GM19455 (cell line): ENCODE data around the gene PPP1R9A.

Experiments
- ATAC-seq: cut with Tn5 transposase; IDR thresholded peaks from one replicate; pipeline ENCODE4 v1.9.1; 2021; ENCODE audit not compliant: unreplicated experiment

The PPP1R9A gene

DNA sequence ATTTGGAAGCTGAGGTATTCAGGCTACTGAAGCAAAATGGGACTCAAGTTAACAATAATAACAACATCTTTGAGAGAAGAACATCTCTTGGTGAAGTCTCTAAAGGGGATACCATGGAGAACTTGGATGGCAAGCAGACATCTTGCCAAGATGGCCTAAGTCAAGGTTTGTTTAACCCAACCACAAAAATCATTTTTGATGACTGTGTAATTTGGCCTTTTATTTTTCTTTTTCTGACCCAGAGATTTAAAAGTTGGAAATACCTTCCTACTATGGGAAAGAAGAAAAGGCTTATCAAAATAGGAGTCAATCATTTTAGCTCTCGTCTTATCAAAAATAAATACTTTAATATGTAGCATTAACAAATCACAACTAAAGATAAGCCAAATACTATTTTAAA, 344.6 kb downstream of the PPP1R9A start:
- ATAC-seq: no peak

DNA sequence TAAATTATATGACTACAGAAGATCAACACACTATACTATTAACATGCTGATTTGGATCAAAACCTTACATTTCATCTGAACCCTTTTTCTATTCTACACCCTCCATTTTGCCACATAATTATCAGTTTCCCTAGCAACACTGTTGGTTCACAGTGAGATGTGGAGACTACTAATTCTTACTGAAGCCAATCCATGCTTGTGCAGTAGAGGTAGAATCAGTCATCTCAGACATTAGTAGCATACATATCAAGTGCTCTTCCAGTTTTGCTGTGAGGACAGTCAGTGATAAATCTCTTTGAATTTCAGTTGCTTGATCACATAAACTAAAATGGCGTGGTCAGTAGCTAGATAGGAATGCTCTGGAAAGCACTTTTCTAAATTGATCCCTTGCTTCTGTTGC, 346.6 kb downstream of the PPP1R9A start:
- ATAC-seq: no peak

- no peak for ATAC-seq
Measured at GRCh38 chr7:95255691-95256090, 348.3 kb downstream of the PPP1R9A start.

GRCh38 chr7:95261895-95262415, 354.6 kb downstream of the PPP1R9A start:
- no peak for ATAC-seq

DNA sequence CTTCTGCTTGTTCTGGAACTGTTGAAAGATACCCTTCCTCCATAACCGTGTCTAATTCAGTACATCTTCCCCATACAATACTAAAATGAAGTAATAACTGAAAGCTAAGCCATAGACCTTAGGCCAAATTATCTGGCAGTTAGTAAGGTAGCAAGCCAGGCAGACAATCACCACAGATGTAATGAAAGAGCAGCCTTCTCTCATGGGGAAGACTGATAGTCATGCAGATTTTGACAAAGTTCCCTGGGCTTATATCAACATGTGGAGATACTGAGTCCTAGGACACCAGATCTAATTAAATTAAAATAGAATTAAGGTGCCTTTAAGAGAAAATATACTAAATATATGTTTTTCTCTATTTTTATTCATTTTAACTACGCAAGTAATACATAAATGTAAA, 355.5 kb downstream of the PPP1R9A start:
- no peak for ATAC-seq

GRCh38 chr7:95263785-95264362, 356.5 kb downstream of the PPP1R9A start:
- ATAC-seq: no peak

GRCh38 chr7:95264363-95264891, 357.0 kb downstream of the PPP1R9A start:
- ATAC-seq: no peak

GRCh38 chr7:95265634-95266033, 358.2 kb downstream of the PPP1R9A start:
- no peak for ATAC-seq

DNA sequence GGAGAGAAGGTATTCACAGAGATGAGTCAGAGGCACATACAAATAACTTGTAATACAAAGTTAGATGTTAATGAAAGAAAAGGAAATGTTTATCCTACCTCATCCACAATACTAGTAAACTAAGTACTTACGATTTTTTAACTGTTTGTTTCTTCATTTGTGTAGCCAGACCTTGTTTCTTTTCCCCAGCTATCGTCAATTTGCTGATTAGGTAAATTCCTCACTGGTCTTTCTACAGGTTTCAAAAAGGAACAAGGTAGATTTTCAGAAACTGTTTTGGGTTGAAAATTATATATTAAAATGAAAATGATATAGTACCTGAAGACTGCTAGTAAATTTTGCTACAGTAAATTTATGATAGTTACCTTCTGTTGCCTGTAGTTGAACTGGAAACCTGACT, 360.4 kb downstream of the PPP1R9A start:
- ATAC-seq: no peak

DNA sequence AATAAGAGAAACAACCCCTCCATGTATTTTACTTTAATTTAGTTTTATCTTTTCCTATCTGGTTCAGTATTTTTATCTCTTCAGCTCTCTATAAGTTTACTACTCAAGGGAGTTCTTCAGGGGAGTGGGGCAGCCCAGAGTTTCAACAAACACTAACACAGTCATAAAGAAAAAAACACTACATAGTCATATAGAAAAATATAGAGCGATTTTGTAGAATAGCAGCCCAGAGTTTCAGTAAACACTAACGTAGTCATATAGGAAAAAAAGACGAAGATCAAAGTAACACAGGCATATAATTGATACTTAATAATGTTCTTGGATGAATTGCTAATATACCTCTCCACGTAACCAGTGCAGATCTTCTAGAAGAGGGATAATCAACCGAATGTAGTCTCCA, 362.2 kb downstream of the PPP1R9A start:
- no peak for ATAC-seq

DNA sequence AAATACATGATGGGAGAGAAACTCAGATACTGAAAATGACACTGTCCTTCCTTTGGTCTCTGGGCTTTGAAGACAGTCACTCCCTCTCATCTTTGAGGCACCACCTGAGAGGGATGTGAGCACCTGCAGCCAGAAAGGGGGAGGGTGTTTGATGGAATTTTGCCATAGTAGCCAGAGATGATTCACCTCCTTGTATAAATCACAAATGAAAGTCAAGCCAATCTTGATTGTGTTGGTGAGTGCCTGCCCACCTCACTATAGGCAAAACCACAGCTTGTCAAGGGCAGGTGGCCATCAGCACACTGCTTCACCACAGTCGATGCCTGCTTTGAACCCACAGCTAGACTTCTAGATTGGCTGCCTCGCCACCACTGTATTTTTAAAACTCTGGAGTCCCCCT, 368.7 kb downstream of the PPP1R9A start:
- no peak for ATAC-seq

DNA sequence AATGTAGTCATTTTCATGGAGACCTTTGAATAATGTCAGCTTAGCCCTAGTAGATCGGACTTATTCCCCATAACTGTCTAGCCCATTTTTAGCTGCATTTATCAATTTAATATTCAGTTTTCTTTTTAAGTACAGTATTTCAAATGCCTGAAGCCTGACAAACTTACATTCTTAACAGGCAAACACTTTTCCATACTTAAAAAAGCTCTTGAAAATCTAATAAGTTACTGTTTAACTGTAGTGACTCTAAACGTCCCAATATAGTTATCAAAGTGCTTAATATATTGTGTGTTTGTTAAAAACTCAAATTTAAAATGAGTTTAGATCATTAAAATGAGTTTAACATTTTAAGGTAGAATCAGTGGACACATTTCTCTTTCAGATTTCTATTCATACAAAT, 372.0 kb downstream of the PPP1R9A start:
- ATAC-seq: no peak

GRCh38 chr7:95286096-95286495, 378.7 kb downstream of the PPP1R9A start:
- ATAC-seq: no peak

- no peak for ATAC-seq
Measured at GRCh38 chr7:95290166-95290830, 382.9 kb downstream of the PPP1R9A start.

- no peak for ATAC-seq
Measured at GRCh38 chr7:95295397-95295796, 388.0 kb downstream of the PPP1R9A start.

GRCh38 chr7:95296456-95296855, 389.1 kb downstream of the PPP1R9A start:
- no peak for ATAC-seq

GRCh38 chr7:95297041-95297440, 389.6 kb downstream of the PPP1R9A start:
- no peak for ATAC-seq

GRCh38 chr7:95298091-95298490, 390.7 kb downstream of the PPP1R9A start:
- ATAC-seq: no peak

- no peak for ATAC-seq
Measured at GRCh38 chr7:95303013-95303905, 395.9 kb downstream of the PPP1R9A start.

GRCh38 chr7:95304990-95305389, 397.6 kb downstream of the PPP1R9A start:
- no peak for ATAC-seq

DNA sequence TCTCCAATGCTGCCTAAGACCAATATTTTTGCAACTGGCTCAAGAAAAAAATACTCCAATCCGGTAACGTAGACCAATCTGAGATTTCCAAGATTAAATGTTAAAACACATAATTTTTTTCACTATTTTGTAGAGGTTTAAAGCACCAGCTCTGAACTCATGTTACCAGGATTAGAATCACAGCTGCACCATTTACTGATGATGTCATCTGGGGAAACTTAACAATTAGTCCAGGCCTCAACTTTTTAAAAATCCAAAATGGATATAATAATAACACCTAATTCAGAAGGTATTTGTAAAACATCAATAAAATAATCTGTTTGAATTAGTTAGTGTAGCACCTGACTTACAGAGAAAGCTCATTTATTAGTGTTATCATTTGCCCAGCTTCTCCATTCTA, 402.6 kb downstream of the PPP1R9A start:
- ATAC-seq: no peak

DNA sequence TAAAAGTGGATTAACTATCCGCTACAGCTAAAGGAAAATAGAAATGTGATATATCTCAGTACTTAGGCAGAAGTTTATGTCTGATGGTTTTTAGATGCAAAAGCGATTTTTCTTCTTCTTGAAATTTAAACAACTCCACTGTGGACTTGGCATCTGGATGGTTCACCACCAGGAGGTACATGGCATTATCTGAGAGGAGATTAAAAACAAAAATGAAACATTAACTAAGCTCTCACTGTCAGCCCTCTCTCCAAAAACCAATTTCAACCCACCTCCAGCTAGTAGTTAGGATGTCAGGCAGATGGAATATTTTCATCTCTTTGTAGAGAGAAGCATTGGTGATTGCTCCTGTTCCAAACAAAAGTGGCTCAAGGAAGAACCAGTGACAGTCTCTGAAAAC, 404.0 kb downstream of the PPP1R9A start:
- ATAC-seq: no peak
